DMS 273 (cell line): ENCODE results near the gene MEIS1.

Experiments
- DNase-seq: peaks from one replicate; lab custom pipeline; 2025; ENCODE audit not compliant: unreplicated experiment; lab: John Stamatoyannopoulos, UW

Gene MEIS1

DNA sequence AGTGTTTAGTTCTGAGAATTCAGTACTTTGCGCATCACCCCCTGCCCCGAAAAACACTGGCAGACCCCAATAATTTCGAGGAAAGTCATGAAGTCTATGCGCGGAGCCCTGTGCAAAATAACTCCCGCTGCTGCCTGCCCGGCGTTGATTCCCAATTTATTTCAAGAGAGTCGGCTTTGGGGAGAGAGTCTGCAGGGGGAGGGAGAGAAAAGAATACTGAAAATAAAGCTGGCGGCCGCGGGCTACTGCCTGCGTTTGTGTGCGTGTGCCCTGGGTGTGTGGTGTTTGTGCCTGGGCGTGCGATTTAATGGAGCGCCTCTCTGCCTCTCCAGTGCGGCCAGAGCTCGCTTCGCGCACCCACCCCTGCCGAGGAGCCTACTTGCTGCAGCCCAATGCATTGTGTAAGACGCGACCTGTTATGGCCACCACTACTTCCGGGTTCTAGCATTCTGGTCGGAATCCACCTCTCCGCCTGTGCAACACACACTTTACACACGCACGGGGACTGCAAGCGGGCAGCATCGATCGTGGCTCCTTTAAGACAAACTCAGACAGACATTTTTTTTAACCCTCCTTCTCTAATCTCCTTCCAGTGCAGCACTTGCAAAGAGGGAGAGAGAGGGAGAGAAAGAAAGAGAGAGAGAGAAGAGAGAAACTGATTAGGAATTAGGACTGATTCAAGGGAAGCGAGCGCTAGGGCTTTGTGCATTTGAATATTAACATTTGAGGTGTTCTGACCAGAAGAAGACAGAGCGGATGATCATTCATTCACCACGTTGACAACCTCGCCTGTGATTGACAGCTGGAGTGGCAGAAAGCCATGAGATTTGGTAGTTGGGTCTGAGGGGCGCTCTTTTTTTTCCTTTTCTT, at the start of gene MEIS1:
Gene MEIS1, plus strand, starts transcription at position 447 of the 870 bp plus-strand sequence. CDS start 732 bp downstream, outside the sequence.
- DNase-seq, result peak; percentile 95

DNA sequence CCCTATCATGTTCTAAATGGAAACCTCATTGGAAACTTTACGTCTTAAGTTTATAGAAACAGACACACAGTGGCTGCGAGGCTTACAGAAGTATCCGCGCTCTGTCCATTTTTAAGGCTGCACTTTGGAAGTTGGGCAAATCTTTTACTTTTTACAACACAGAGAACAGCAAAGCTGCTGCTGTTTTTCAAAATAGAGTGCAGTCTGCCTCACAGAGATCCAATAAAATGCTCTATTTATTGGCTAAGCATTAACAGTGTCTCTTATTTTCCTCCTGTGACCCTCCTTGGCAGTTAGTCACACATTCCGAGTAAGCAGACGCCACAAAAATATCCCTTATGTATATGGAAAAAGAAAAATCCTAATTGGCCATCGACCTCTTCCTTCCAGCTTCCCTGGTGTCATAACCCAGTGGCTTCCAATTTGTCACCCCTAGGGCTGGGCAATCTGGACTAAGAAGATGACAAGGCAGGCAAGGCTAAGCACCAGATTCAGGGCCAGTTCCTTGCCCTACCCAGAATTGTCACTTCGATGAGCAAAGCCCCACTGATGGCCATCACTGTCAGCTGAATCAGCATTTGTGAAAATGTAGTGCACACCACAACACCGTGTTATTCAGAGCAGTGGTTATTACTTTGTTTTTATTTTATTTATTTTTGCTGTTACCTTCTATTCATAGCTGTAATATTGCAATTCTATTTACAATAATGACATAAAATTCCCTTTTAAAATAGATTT, 47.7 kb upstream of the MEIS1 start:
- DNase-seq, result no peak

DNA sequence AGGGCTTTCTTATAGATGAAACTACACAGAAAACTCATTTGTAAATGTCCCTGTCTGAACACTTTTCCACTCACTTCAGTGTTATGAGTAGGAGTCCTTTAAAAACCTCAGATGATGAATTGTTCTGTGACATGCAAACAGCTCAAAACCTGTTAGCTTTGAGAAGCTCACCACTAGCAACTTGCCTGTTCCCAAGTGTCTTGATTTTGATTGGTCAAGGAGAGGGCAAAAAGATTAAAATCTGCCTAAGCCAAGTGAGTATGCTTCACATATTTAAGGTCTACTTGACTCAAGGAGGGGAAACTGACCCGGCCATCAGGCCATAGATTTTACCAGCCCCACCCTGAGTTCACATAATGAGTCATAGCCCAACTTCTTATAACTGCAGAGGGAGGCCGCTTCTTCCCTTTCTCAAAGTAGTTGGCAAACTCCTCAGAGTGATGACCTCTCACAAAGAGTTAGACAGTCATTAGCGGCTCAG, 45.2 kb upstream of the MEIS1 start:
- DNase-seq, result peak; percentile 2

DNA sequence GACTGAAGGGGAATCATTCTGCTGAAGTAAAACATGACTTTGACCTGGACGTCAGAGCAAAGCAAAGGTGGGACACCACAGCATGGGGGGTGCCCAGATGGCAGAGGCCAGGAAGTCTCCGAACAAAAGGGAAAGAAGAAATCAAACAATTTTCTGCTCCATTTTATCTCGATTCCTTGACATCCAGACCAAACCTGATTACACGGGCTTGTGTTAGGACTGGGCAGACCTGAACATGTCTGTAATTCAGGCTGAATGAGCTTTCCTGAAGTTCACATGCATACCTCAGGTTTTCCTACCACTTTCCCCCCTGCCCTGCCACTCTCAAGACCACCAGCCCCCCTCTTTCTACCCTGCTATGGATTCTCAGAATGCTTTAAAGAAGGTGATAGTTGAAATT, 44.8 kb upstream of the MEIS1 start:
- DNase-seq, result no peak

DNA sequence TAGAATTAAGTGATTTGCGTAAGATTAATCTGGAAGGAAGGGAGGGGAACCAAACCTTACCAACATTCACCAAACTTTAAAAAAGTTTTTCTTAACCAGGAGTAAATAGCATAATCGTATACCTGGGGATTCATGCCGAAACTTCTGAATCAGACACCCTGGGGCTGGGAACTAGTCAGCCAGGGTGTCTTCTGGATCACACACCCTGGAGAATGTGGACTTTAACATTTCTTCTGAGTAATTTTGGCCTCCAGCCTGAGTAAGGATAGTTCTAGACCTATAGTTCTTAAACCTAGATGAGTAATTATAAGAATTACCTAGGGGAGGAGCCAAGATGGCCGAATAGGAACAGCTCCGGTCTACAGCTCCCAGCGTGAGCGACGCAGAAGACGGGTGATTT, 44.1 kb upstream of the MEIS1 start:
- DNase-seq, result peak; percentile 10

DNA sequence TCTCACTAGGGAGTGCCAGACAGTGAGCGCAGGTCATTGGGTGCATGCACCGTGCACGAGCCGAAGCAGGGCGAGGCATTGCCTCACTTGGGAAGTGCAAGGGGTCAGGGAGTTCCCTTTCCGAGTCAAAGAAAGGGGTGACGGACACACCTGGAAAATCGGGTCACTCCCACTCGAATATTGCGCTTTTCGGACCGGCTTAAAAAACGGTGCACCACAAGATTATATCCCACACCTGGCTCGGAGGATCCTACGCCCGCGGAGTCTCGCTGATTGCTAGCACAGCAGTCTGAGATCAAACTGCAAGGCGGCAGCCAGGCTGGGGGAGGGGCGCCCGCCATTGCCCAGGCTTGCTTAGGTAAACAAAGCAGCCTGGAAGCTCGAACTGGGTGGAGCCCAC, 43.7 kb upstream of the MEIS1 start:
- DNase-seq, result peak; percentile 9

DNA sequence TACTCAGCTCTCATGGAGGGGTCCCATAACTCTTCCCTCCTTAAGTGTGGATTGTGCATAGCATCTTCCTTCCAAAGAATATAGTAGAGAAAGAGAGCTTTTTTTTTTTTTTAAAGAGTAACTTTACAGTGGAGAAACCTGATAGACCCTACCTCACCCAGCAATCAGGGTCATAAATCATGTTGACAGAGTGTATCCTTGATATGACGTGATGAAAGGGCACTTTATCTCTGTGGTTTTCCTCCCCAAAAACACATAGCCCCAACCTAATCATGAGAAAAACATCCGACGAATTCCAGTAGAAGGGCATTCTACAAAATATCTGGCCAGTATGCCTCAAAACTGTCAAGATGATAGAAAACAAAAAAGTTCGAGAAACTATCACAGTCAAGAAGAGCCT, 29.5 kb upstream of the MEIS1 start:
- no peak for DNase-seq

DNA sequence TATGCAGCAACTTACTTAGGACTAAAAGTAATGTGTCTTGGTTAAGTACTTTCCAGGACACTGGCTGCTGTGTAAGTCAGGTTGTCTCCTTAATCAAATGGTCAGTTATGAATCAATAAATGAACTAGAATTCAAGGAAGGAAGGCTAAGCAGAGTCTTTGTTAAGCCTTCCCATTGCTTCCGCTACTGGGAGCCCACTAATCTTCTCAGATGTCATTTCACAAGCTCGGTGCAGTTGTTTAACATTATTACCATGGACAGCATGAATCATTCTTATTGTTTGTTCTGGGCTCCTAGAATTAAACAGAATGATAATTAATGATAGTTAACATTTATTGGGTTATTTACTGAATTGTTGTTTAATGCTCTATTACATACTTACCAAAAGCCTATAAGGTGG, 26.0 kb upstream of the MEIS1 start:
- no peak for DNase-seq

DNA sequence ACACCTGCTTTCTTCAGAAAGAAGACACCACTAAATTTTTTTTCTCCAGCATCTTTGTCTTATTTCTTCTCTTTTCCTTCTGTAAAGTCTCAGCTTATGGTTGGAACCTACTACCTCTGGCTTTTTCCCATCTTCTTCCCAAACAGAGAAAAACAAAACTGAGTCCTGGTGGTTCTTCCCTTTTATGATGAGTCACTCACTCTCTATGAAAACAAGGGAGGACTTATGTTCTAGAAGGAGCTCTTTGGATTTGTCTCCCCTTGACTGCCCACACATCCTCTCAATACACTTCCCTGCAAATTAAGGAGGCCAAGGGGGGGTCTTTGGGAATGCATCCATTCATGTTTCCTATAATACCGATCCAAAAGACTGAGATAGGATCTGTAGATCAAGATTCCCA, 22.1 kb upstream of the MEIS1 start:
- no peak for DNase-seq

DNA sequence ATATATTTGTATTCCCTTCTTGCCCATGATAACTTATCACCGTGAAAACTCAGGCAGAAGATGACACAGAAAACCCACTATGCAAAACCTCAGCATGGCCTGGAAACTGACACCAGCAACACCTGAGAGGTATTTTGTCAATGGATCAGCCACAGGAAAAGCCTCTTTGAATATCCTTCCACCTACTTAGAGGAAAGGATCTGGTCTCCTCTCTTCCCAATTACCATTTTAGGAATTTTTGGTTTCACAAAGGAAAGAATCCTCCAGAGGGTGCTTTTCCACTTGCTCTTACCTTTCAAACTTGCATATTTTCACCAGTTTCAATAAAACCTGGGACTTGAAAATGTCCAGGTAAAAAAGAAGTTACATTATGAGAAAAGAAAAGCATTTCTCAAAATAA, 20.0 kb upstream of the MEIS1 start:
- no peak for DNase-seq

DNA sequence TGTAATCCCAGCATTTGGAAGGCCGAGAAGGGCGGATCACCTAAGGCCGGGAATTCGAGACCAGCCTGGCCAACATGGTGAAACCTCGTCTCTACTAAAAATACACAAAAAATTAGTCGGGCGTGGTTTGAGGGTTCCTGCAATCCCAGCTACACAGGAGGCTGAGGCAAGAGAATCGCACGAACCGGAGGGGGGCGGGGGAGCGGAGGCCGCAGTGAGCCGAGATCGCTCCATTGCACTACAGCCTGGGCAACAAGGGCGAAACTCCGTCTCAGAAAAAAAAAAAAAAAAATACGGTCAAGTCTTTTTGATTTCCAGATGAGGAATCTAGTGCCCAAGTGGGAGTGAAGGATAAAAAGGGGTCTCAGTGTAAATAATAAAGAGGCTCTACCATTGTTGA, 16.5 kb upstream of the MEIS1 start:
- DNase-seq, result no peak

DNA sequence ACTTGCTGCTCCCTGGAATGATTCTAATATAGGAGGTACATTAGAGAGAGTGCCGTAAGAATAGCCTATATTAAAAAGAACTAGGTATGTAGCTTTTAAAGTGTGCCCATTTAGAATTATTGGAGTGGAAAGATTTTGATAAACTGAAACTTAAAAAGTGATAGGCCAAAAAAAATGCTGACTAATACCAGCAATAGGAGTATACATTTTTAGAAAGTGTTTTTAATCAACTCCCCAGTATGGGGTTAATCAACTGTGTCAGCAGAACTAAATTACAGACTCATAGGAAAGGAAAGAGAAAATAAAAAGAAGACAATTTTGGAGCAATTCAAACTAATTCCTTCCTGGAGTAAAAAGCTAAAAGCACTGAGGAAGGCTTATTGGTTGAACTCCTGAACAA, 13.3 kb upstream of the MEIS1 start:
- no peak for DNase-seq

DNA sequence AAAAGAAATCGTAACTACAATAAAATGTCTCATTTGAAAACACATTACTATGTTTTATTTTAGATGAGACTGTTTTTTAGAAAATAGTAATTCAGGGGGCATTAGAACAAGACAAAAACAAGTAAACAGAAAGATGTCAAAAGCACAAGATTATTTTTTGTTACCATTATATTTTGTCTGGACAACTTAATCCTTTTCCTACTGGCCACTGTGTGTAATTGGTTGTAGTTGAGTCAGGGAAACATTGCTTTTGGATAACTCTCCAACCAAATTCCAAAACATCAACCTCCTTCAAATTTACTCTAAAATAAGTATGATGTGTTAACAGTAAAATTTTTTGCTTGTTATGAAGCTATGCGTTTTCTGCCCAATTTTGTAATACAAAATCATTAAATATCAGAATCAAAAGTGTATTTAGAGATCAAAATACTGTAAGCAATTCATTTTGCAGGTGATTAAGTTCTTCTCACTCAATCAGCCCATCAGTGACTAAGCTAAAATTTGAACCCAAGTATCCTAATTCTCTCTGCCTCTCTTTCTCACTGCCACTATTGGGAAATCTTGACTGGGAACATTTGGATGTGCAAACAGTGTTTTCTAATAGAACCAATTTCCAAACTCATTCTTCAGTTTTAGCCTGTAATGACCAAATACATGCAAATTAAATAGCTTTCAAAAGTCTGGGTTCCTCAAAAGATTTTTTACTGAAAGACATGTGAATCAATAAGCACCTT, 11.4 kb upstream of the MEIS1 start:
- DNase-seq, result no peak

DNA sequence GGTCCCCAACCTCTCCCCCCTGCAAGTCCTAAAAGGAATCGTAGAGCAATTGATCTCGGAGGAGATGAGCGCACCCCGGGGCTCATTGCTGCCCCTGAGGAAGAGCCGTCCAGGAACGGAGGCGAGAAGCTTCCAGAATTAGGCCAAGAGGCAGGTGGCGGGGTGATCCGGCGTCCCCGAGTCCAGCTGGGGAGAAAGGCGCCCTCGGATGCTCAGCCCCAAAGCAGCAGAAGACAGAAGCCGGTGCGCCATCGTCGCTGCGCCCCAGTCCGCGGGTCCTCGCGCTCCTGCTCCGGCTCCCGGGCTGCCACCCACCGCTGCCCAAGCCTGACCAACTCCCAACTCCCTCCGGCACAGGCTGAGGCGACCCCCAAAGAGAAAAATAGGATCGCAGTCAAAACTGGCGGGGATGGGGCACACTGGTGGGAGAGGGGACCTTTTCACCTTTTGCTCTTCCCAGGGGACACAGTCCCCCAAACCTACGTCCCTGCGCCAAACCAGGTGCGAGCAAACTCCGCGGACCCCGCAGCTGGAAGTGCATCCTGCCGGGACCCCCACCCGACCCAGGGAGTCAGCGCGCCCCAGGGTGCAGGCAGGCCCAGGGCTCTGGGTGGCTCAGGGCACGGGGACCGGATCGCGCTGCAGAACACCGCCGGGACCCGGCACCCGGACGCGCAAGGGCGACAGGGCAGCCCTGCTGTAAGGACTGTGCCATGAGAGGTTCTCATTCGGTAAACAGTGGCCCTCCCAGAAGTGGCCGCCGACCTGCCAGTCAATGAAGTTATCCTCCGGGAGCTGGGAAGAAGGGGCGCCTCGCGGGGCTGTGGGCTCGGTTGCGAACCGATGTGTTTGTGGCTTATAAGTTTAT, 8.4 kb upstream of the MEIS1 start:
- peak; percentile 40 for DNase-seq

DNA sequence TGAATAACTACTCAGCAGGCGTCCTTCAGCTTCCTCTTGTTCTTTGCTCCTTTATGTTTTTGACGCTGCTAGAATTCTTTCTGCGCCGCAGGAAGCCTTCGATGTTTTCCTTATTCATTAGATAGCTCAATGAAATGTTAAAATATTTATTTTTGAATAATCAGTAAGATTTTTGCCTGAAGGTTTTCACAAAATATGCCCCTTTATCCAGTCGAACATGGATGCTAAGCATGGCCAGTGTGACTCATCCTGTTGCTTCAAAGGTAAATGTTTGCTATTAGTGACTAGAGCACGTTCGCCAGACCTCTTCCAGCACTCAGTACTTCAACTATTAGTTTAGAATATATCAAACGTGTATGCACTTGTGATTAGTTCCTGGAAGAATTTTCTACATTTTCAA, 7.6 kb upstream of the MEIS1 start:
- no peak for DNase-seq

DNA sequence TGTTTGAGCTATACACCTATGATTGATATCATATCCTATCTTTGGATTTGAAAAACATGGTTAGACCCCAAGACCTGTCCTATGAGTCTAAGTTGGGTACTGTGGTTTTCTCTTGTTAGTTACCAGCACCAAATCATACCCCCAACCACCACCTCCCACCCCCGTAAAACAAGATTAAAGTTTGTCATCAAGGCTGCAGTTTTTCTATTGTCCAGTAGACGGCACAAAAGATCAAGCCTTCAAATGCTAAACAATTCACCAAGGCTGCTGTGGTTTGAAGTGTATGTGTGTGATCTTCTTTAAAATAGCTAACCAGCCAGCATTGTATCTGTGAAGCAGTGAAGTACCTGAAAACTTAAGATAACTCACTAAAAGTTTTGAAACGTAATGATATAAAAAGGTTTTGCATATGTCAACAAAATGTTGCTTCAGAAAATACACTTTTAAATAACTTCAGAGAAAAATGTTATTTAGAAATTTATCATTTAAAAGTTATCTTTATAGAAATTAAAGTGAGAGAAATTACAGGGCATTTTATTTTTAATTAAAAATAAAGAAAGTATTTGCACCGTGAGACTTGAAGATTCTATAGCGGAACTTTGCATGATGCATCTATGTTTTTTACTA, 5.8 kb upstream of the MEIS1 start:
- DNase-seq, result peak; percentile 80

DNA sequence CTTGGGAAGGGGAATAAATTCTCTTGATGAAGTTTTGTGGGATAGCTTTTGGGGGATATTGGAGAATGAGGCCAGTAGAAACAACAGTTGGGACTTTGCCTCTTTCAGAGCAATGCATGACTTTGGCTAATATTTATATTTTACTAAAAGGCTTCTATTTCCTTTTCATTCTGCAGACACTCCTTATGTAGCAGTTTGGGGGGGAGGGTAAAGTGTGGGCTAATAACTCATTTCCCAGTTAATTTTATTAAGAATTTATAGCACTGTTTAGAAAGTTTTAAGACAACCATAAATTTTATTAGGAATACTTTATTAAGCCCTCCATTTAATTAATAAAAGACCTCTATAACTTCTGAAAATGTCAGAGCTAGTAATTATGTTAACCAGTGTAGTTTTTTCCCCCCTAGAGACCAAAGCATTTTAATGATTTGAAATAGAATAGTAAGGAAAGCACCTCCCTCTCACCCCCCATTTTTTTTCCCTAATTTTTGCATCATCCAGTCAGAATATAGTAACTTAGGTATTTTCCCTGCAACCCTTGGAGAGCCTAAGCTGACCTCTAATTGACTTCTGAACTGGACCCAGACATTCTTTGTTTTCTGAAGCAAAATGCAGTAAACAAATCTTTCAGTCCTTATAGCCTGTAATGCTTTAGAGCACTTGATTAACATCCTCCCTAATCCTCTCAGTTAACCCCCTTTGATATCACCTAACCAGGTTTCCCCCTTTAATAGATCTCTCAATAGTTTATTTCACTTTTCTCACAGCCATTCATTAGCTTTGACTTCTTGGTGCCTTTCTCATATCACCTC, 5.0 kb upstream of the MEIS1 start:
- DNase-seq, result no peak

DNA sequence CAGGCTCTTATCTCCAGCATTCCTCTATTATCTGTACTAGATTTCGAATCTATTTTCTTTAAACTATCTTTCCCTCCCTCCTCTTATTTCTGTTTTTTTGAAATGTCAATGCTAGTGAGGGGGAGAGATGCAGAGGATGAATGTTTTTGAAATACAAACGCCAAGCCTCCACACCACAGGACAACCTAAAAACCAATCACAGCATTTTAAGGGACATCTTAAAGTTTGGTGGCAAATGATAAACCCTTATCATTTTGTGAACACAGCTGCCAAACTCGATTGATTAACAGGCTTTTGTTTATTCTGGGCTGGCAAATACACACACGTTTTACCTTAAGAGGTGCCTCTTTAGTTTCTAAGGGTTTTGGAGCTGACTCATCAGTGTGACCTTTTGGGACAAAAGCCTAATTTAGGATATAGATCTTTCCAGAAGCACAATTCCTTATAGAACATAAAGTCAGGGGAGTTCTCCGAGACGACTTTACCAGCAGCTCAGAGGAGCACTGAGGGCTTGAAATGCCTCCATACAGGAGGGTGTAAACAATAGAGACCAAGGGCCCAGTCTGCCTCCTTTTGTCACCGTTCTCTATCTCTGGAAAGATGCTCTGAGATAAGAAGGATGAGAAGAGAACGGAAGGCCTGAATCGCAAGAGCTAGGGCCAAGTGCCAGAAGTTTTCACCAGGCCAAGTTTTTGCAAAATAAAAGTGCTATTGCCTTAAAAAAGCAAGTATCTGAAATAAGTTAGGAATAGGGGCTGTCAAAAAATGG, 4.2 kb upstream of the MEIS1 start:
- DNase-seq, result no peak

DNA sequence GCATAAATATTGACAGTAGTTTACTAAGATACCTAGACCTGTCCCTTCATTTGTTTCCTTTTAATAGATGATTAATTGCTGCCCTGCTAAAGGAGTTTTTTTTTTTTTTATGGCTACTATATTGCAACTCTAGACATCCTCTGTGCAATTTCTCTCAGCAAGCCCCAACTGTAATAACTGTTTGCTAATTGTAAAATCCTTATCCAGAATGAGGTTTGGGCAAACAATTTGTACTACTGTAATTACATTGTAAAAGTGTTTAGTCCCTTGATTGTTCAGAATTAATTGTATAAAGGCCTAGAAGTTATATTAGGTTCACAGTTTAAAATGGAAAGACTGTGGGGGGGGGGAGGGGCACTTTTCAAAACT, 3.7 kb upstream of the MEIS1 start:
- no peak for DNase-seq
